ENCODE data around the gene KRT86. TPM values are rescaled to one million over a fixed set of nuclear protein-coding genes. Genes with fewer than 3 reads are reported as not detected.

The KRT86 gene
- total and polyA plus RNA-seq, 2 of the 8 experiments (the other 6 are each of a cell fraction or from before 2014, with no cell fraction given), result 0.12 TPM; not detected in 1

GRCh38 chr12:52318241-52318990 lies 44.0 kb downstream of the KRT86 start:
- DNase-seq (ENCODE audit: low read depth in 1 of 2, low spot score in 2 of 2), result no peak
- no peak for FAIRE-seq
- CTCF ChIA-PET (ENCODE audit: partially characterized antibody), result interaction anchor here (0.6 to 19.8 kb wide), 31 partner anchors 8 to 561 kb away, joined by 3 to 353 read pairs (median 6); partner anchors contain the start of genes KRT7, KRT80 and KRT84
- TF ChIP-seq POU5F1 (IDR thresholded peaks at IDR 0.05; ENCODE audit: low read depth, low read length), result no peak
- no peak for TF ChIP-seq CBX8 (IDR thresholded peaks at IDR 0.05; ENCODE audit: borderline replicate concordance, low read depth, low read length)
- TF ChIP-seq CEBPB (IDR thresholded peaks at IDR 0.05; ENCODE audit: low read depth, low read length), result no peak
- TF ChIP-seq TCF12 (IDR thresholded peaks at IDR 0.05; ENCODE audit: low read depth, low read length), result no peak
- TF ChIP-seq ZNF274 (IDR thresholded peaks at IDR 0.05; ENCODE audit: borderline replicate concordance, extremely low read depth, low read length), result no peak
- TF ChIP-seq POLR2AphosphoS5 (IDR thresholded peaks at IDR 0.05; ENCODE audit: low read depth, low read length), result no peak
- no peak for TF ChIP-seq ASH2L (IDR thresholded peaks at IDR 0.05; ENCODE audit: low read length)
- no peak for TF ChIP-seq CHD2 (IDR thresholded peaks at IDR 0.05; ENCODE audit: low read length)
- TF ChIP-seq, protein P1, sequence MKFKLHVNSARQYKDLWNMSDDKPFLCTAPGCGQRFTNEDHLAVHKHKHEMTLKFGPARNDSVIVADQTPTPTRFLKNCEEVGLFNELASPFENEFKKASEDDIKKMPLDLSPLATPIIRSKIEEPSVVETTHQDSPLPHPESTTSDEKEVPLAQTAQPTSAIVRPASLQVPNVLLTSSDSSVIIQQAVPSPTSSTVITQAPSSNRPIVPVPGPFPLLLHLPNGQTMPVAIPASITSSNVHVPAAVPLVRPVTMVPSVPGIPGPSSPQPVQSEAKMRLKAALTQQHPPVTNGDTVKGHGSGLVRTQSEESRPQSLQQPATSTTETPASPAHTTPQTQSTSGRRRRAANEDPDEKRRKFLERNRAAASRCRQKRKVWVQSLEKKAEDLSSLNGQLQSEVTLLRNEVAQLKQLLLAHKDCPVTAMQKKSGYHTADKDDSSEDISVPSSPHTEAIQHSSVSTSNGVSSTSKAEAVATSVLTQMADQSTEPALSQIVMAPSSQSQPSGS (IDR thresholded peaks at IDR 0.05; ENCODE audit: low read length), result no peak
- TF ChIP-seq, protein P2, sequence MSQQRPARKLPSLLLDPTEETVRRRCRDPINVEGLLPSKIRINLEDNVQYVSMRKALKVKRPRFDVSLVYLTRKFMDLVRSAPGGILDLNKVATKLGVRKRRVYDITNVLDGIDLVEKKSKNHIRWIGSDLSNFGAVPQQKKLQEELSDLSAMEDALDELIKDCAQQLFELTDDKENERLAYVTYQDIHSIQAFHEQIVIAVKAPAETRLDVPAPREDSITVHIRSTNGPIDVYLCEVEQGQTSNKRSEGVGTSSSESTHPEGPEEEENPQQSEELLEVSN (IDR thresholded peaks at IDR 0.05), result no peak
- TF ChIP-seq MAFK (IDR thresholded peaks at IDR 0.05; ENCODE audit: low read depth, low read length), result no peak

More at GRCh38 chr12:52318241-52318990, 44.0 kb downstream of the KRT86 start:
- H2AK5ac ChIP-seq (ENCODE audit: low read depth, low read length), result no peak overlapping the region
- H2AFZ ChIP-seq (ENCODE audit: low read length), result no peak overlapping the region
- no peak overlapping the region for H3K4me3 ChIP-seq (ENCODE audit: extremely low read depth in 1 of 4, insufficient read depth in 2 of 4, low read depth in 3 of 4, low read length in 4 of 4)
- no peak overlapping the region for H3K27ac ChIP-seq (ENCODE audit: low read depth, low read length)
- H2BK120ac ChIP-seq (replicated peaks; ENCODE audit: low read depth, low read length), result no peak overlapping the region
- H3K27me3 ChIP-seq (replicated peaks in 1 of 4; ENCODE audit: control insufficient read depth in 3 of 4, extremely low read depth in 1 of 4, insufficient read depth in 3 of 4, low read length in 3 of 4), result no peaks in the 10 kb centered on the region; a peak in 1 of 7 replicates
- no peak overlapping the region for H2BK5ac ChIP-seq (ENCODE audit: low read depth, low read length)
- H2BK12ac ChIP-seq (ENCODE audit: low read depth, low read length), result no peak overlapping the region
- H3K79me2 ChIP-seq (ENCODE audit: control insufficient read depth in 1 of 2, insufficient read depth in 2 of 2, low read length in 2 of 2), result no peaks in the 10 kb centered on the region
- no peaks in the 10 kb centered on the region; a peak in 1 of 4 replicates for H3K9me3 ChIP-seq (ENCODE audit: insufficient read depth in 2 of 2, low read depth in 1 of 2, low read length in 1 of 2)
- H3K9ac ChIP-seq (replicated peaks in 1 of 4; ENCODE audit: extremely low read depth in 1 of 4, low read depth in 3 of 4, low read length in 3 of 4), result no peak overlapping the region
- no peak overlapping the region for H3K4ac ChIP-seq (replicated peaks; ENCODE audit: insufficient read length, low read depth, low read length)
- H3K23ac ChIP-seq (ENCODE audit: insufficient read length), result no peak overlapping the region
- peak overlapping the region; percentile 9 for H4K91ac ChIP-seq (replicated peaks; ENCODE audit: insufficient read length, low read length)
- H3K4me2 ChIP-seq (ENCODE audit: insufficient read depth in 1 of 2, low read depth in 2 of 2, low read length in 2 of 2), result no peak overlapping the region
- H4K8ac ChIP-seq (ENCODE audit: extremely low read depth, insufficient read depth, low read length), result no peak overlapping the region
- WGBS, 2 experiments (ENCODE audit: extremely low coverage in 1 of 2, insufficient coverage in 1 of 2, insufficient read length in 1 of 2, insufficient replicate concordance in 2 of 2, low coverage in 1 of 2, low lambda C conversion rate in 2 of 2, missing lambda C conversion rate in 1 of 2), result 82% methylated on average over 11 of the region's 11 CpGs; no CpG with 5 or more reads in 1 of the 2 experiments
- H2BK15ac ChIP-seq (ENCODE audit: low read length), result no peak overlapping the region
- no peaks in the 10 kb centered on the region for H3K79me1 ChIP-seq (ENCODE audit: low read depth, low read length)
- H4K5ac ChIP-seq (ENCODE audit: insufficient read length, low read depth, low read length), result no peak overlapping the region
- no peaks in the 10 kb centered on the region for H3K36me3 ChIP-seq (ENCODE audit: control insufficient read depth in 2 of 4, insufficient read depth in 4 of 4, low read length in 3 of 4)
- H3K14ac ChIP-seq (ENCODE audit: insufficient read length), result no peak overlapping the region
- peaks cover 1% of the 10 kb centered on the region; the same call in 1 of the 2 replicates for H3K23me2 ChIP-seq (ENCODE audit: low read depth, low read length)
- no peak overlapping the region for H3K56ac ChIP-seq (replicated peaks; ENCODE audit: insufficient read length, low read depth, low read length)
- no peaks in the 10 kb centered on the region for H3K4me1 ChIP-seq (replicated peaks in 1 of 4; ENCODE audit: control insufficient read depth in 3 of 4, insufficient read depth in 4 of 4, low read length in 3 of 4)
- H3K18ac ChIP-seq (ENCODE audit: extremely low read depth, low read length), result no peak overlapping the region
- H2BK20ac ChIP-seq (ENCODE audit: low read length), result no peak overlapping the region
- no peaks in the 10 kb centered on the region for H4K20me1 ChIP-seq (replicated peaks in 1 of 2; ENCODE audit: control insufficient read depth in 1 of 2, insufficient read depth in 2 of 2, low read length in 2 of 2)
- POLR2A ChIA-PET (ENCODE audit: partially characterized antibody), result interaction anchor here (1.0 kb wide), 1 partner anchor 10 kb away, joined by 3 read pairs; no protein-coding TSS in a partner anchor
